Measurements from ENCODE around the gene EIPR1.

EIPR1 gene

GRCh38 chr2:3324036-3324386, 53.6 kb downstream of the EIPR1 start:
- DNase-seq (ENCODE audit: low spot score), result no peak

GRCh38 chr2:3323360-3324035, 54.1 kb downstream of the EIPR1 start:
- no peak for DNase-seq (ENCODE audit: low spot score)

GRCh38 chr2:3322311-3322970, 55.2 kb downstream of the EIPR1 start:
- no peak for DNase-seq (ENCODE audit: low spot score)

GRCh38 chr2:3321825-3322224, 55.8 kb downstream of the EIPR1 start:
- DNase-seq (ENCODE audit: low spot score), result no peak

GRCh38 chr2:3320910-3321605, 56.6 kb downstream of the EIPR1 start:
- no peak for DNase-seq (ENCODE audit: low spot score)

- no peak for DNase-seq (ENCODE audit: low spot score)
These were observed 57.7 kb downstream of the EIPR1 start for GRCh38 chr2:3319745-3320566.

- DNase-seq (ENCODE audit: low spot score), result no peak
These were observed 58.5 kb downstream of the EIPR1 start for GRCh38 chr2:3319134-3319533.

- no peak for DNase-seq (ENCODE audit: low spot score)
These were observed 59.6 kb downstream of the EIPR1 start for GRCh38 chr2:3317871-3318590.

- no peak for DNase-seq (ENCODE audit: low spot score)
These were observed 60.3 kb downstream of the EIPR1 start for GRCh38 chr2:3317277-3317685.

GRCh38 chr2:3316456-3317276, 61.0 kb downstream of the EIPR1 start:
- DNase-seq (ENCODE audit: low spot score), result no peak

- DNase-seq (ENCODE audit: low spot score), result no peak
These were observed 63.0 kb downstream of the EIPR1 start for GRCh38 chr2:3314626-3315025.

GRCh38 chr2:3313781-3314375, 63.7 kb downstream of the EIPR1 start:
- DNase-seq (ENCODE audit: low spot score), result no peak

- DNase-seq (ENCODE audit: low spot score), result no peak
These were observed 64.9 kb downstream of the EIPR1 start for GRCh38 chr2:3312576-3313345.

- no peak for DNase-seq (ENCODE audit: low spot score)
These were observed 66.0 kb downstream of the EIPR1 start for GRCh38 chr2:3311601-3312000.

- no peak for DNase-seq (ENCODE audit: low spot score)
These were observed 67.9 kb downstream of the EIPR1 start for GRCh38 chr2:3309496-3310355.

- no peak for DNase-seq (ENCODE audit: low spot score)
These were observed 69.7 kb downstream of the EIPR1 start for GRCh38 chr2:3307901-3308300.

GRCh38 chr2:3307236-3307635, 70.4 kb downstream of the EIPR1 start:
- DNase-seq (ENCODE audit: low spot score), result no peak

- no peak for DNase-seq (ENCODE audit: low spot score)
These were observed 71.7 kb downstream of the EIPR1 start for GRCh38 chr2:3305952-3306351.

GRCh38 chr2:3305431-3305830, 72.2 kb downstream of the EIPR1 start:
- DNase-seq (ENCODE audit: low spot score), result no peak
